HG03378 (cell line): ENCODE data around the gene CTBP2.

ENCODE experiments used
- ATAC-seq: cut with Tn5 transposase; IDR thresholded peaks from one replicate; pipeline ENCODE4 v1.9.1; 2021; ENCODE audit warnings: mild to moderate bottlenecking, moderate library complexity; ENCODE audit not compliant: unreplicated experiment

The CTBP2 gene

DNA sequence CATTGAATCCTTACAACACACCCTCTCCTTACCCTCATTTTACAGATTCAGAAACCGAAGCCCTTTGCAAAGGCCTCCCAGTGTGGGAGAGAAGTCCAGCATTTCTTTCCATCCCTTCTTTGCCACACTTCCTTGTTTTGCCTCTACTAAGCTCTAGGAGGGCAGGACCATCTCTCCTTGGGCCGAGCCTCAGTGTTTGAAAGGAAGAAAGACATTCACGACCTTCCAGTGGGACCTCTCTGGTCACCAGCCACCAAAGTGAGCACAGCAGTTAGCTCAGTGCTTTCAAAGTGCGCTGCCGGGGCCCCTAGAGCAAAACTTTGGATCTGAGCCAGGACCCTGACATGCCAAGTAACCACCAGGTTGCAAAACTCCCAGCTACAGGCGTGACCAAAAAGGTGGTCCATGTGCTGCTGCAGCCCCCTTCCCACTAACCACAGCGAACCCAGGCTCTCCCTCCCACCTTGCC, 12.4 kb downstream of the CTBP2 start:
- ATAC-seq, result no peak

DNA sequence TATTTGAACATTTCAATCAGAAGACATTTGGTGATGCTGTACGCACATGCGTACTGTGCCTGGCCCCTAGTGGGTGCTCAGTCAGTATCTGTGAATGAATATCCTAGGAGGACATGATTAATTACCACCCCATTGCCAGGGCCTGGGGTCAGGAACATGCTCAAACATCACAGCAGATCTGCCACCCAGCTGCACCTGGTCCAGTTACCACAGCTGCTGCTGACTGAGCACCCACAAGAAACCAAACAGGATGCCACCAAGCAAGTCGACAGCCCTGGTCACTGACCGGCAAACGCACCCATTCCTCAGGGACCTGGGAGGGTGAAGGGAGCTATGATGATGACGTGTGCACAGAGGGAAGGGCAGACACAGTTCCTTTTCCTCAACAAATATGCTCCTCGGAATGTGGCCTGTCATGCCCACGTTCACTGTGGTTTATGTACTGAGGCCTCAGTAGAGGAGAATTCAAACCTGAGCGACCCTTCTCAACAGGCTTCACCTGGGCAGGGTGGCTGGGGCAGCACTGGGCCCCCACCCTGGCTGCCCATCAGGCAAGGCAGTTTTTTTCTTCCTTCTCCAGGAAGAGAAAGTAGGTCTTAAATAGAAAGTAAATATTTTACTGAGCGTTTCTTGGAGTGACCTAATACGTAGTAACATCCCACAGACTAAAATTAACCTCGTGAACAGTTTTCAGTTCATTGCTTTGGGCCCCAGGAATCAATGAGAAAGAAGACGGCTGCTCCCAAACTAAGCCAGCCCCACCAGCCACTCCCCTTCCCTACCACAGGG, 13.4 kb downstream of the CTBP2 start:
- ATAC-seq, result no peak

DNA sequence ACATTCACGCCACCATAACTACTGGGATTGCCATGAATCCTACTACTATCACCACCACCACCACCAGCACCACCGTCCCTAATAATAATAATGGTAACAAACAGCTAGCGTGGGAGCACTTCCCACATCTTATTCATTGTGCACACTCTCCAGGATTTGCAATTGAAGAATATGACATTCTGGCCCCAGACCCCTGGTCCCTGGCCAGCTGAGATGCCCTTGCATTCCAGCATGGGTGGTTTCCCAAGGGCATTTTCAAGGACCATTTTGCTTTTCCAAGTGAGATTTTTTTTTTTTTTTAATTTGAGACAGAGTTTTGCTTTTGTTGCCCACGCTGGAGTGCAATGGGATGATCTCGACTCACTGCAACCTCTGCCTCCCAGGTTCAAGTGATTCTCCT, 14.7 kb downstream of the CTBP2 start:
- no peak for ATAC-seq

DNA sequence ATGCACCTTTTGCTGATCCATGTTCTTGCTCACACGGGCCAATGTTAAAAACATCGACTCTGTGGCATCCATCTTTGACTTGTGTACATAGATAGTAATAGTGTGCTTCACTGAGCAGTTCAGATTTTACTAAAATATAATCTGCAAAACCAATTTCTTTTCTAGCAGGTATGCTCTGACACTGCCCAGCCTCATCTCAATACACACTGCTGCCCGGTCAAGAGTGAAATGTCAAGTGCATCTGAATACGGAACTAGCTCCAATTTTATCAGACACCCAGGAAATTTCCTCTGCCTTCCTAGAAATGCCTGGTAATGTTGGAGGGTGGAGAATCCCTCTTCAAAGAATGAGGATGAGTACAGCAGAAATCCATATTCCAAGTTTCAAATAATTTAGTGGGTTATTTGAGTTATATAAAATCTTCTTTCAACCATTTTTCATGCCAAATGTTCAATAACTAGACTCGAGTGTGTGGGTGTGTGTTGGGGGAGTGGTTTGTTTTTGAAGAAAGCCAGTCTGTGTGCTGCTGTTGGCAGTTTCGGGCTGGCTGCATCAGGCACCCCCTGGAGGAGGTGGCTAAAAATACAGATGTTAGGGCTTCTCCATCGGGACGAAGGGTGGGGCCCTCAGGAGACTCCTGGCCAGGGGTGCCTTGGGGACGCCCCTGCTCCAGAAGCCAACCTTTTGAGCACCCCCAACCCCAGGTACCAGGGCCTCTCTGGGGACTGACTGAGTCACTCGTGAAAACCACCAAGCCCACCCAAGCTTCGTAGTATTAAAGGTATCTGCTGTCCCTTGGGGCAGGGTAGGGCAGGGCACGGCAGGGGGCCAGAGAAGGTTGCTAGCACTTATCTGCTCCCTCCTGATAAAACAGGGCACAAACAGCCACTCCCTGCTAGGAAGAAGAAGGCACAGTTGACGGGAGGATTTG, 15.4 kb downstream of the CTBP2 start:
- ATAC-seq, result no peak

DNA sequence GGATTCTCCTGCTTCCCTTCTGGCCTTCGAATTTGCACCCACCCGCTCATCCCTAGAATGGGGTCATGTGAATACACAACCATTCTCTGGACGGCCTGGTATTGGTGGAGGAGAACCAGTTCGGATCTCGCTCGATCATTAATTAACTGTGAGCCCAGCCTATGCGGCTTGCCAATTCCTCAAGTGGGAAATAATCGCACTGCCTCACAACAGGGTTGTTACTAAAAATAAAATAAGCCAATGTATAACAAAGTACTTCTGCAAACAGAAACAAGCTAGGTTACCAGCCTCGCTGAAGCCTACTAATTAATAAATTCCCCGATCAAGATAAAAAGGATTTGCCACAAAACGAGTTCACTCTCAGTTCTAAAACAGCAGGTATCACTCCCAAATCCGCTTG, 16.2 kb downstream of the CTBP2 start:
- no peak for ATAC-seq

DNA sequence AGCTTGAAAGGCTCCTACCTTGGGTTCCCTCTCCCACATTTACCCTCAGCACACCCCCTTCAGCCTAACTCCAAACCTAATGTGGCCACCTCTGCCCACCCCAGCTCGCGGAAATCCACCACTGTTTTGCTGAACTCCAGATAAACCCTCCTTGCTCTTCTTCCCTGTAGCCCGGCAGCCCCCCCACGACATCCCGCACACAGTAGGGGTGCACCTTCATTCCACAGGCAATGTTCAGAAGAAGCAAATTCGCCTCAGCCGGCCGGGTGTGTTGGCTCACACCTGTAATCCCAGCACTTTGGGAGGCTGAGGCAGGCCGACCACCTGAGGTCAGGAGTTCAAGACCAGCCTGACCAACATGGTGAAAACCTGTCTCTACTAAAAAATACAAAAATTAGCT, 17.4 kb downstream of the CTBP2 start:
- no peak for ATAC-seq

DNA sequence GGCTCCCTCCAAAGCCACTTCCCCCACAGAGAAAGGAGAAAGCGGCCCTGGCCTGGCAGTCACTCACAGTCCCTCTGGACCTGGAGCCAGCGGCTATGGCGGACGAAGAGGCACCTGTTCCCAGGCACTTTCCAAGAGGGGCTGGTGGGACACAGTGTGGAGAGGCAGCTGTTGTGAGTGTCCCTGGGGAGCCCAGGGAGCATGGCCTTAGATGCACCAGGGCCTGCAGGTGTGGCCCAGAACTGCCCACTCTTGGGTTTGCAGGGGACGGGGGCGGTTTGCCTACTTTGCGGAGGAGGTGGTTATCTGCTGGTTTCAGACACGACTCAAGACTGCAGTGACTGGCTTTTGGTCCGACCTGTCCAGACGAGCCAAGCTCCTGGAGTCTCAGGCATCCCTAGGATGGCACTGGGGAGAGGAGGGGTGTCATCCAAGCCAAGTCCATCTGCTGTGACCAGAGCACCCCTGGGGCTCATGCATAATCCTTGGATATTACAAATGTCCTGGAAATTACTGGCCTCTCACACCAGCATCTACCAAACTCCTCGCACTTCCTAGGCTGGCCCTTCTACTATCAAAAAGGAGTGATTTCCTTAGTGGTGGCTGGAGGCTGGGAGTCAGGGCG, 18.4 kb downstream of the CTBP2 start:
- no peak for ATAC-seq

DNA sequence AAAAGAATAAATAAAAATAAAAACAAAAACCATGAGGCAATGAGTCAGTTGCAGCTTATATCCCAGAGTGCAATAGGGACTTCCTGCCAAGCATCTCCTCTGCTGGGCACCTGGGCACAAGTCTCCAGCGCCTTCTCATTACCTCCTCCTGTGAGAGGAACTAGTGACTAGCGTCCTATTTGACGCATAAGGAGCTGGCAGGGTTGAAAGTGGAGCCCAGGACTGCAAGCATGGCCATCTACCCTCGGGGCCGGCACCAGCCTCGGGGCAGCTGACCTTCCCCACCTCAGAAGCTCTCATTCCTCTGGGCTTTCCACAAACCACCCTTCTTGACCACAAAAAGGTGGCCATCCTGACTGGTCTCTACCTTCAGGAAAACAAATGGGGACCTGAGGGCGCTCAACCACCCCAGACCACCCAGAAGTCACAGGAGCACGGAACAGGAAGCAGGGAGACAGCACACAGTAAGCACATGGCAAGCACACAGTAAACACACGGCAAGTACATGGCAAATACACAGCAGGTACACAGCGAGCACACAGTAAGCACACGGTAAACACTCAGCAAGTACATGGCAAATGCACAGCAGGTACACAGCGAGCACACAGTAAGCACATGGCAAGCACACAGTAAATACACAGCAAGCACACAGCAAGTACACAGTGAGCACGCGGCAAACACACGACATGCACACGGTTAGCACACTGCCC, 19.1 kb downstream of the CTBP2 start:
- no peak for ATAC-seq

DNA sequence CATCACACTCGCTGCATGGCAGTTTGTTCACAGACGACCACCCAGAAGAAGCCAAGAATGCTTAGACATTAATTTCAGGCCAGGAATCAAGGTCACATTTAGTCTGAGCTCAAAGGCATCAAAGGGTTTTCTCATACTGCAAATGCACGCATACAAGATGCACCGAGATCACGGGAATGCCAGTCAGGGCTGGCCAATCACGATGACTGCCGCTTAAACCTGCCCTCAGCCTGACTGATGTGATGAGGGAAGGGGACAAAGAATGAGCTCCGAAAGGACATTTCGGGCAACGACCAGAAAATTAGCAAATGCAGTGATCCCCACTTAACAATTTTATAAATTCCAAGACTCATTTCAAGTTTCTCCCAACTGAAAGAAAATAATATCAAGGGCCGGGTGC, 20.2 kb downstream of the CTBP2 start:
- ATAC-seq, result no peak

DNA sequence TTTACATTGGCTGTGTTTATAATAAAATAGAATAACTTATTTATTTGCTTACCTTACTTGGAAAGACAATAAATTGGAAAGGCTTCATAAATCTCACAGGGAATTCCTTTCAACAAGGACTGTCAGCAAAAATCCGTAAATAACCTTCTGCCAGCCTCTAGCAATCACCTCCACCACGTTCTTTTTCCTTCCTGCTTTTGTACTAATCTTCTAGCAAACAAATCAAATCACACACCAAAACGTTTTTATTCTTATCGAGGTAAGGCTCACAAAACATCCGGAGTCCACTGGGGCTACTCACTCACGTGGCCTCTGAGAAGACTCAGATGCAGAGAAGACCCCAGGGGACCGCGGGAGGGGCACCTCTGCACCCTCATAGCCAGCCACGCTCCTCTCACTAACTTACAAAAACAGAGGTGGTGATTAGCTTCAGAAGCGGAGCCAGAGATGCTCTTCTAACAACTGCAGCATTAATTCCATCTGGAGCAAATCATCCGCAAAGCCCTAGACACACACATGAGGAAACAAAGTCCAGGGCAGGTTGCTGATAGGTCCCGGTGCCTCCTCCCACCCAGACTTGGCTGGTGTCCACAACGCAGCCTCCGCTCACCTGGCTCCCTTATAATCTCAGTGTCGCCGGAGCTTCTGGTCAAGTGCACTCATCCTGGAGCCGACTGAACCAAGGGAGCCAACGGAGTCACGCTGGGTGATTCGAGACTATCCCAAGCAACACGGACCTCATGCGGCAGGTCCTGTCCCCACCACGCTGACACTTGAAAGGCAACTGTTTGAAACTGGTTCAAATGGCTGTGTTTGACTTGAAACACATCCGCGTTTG, 22.5 kb downstream of the CTBP2 start:
- ATAC-seq, result no peak

DNA sequence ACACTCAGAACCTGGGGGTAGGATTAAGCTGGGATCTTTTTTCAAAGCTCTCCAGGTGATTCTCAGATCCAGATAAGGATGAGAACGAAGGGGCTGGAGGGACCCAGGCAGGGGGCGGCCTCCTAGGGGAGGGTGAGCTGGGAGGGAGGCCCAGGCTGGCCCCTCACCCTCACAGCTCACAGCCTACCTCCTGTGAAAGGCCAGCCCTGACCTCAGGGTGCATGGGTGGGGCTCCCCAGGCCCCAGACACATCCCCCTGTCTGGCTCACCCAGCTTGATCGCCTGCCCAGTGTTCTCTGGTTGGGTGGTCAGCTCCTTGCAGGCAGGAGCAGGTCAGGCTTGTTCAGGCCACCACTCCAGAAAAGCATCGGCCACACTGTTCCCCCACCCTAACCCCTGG, 24.3 kb downstream of the CTBP2 start:
- ATAC-seq, result no peak

DNA sequence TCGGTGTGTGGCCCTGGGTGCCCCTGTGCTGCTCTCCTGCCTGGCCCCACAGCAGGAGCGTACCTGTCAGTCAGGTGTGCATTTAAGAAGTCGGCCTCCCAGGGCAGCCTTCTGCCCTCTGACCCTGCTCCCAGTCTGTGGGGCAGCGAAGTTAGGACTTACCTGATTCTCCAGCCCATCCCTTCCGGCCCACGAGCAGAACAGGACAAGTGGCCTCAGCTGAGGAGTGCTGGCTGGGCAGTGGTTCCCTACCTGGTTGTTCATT, 24.7 kb downstream of the CTBP2 start:
- no peak for ATAC-seq

DNA sequence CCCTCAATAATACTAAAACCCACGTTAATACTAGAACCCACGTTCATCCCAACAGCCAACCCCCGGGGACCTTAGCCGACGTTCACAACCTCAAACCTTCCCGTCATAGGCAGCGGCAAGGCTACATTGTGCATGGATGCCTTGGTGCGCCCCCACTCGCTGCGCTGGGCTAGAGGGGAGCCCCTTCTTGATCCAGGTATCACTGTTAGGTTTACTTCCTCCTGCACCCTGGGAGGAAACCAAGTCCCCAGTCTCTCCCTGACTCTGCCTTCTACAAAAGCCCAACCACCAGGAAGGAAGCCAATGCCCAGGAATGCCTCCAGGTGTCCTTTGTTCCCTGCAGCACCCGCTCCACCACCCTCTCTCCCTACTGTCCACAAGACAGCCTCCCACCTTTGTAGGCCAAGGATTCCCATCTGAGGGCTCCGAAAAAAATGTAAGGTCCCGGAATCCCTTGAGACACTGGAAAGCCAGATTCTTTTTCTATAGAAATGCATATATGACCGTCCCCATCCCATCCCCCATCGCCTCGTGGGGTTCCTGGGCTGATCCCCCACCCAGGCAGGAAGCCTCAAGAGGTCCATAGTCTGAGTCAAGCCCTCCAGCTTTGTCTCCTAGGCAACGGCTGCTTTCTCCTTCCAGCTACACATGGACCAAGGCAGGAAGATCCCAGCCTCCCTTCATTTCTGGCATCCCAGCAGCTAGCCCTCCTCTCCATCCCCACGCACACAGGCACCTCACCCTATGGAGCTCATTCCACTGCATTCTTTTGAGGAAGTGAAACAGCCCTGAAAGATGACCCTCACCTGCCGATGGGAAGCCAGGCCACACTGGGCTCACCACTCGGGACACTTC, 25.2 kb downstream of the CTBP2 start:
- ATAC-seq, result no peak

DNA sequence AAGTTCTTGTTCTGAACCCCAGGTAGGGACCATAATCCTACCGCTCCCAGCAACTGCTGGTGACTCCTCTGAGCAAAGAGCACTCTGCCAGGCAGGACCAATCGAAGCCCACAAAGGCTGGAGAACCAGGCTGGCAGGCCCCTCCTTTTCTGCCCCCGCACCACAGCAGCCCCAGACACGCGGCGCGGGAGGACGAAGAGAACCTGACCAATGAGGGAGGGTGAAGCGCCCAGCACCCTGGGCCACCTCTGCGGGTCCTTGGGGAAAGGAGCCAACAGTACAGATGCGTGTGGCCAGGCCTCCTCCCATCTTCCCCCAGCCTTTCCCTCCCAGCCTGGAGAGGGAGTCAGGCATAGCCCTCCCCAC, 25.9 kb downstream of the CTBP2 start:
- ATAC-seq, result no peak

DNA sequence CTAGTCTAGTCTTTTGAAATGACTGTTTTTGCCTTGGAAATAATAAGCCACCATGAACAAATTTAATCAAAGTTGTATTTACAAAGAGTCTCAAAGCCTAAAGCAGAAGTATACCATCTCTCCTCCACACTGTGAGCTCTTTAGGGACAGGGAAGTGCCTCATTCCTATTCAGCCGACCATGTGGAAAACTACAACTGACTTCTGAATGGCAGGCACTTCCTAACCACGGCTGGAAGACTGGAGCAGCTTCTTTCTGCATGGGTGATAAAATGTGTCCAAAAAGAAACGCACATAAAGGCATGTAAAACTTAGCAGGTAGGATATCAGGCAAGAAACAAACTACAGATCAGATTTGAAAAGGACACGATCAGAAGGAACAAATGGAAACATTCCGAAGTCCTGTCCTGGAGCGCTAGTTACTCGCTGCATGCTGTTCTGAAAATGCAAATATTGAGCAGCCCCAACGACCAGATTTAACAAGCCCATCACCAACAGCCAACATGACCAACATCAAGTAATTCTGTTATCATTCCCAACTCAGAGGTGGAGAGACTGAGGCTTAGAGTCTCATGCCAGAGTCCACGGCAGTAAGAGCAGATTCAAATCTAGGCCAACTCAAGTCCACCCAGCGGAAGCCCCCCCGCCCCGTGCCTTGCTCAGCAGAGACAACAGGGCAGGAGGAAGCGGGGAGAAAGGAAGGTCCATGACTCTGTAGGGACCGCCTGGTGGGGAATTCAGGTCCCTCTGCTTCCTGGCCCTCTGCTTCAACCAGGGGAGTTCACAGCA, 26.5 kb downstream of the CTBP2 start:
- ATAC-seq, result no peak

DNA sequence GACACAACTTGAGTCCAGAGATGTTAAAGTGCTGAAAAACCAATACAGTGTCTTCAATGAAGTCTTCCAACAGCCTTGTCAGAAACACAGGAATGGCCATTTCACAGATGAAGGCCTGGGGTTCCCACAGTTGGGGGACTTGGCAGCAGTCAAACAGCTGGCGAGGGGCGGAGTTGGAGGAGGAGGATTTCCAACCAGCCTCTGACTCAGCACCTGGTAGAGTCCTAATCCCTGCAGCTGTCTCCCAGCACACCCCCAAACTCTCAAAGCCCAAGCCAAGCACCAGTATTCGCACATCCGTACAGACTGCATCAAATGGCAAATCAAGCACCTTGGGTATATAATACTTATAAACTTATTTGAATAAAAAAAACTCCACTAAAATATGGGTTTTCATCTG, 28.0 kb downstream of the CTBP2 start:
- no peak for ATAC-seq

DNA sequence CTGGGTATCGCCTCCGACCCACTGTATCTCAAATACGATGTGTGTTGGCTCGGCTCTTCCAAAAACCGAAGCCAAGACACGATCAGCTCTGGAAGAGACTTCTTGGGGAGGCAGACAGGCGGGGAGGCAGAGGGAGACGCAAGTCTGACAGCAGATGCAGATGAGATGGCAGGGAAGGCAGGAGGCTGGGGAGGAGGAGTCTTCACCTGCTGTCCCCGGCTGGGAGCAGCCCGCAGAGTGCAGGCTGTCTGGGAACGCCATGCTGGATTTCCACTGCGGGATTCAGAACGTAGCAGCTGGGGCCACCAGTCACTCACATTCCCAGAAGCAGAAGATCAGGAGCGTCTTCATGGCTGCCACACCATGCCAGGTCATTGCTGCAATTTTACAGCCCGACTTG, 29.4 kb downstream of the CTBP2 start:
- no peak for ATAC-seq

DNA sequence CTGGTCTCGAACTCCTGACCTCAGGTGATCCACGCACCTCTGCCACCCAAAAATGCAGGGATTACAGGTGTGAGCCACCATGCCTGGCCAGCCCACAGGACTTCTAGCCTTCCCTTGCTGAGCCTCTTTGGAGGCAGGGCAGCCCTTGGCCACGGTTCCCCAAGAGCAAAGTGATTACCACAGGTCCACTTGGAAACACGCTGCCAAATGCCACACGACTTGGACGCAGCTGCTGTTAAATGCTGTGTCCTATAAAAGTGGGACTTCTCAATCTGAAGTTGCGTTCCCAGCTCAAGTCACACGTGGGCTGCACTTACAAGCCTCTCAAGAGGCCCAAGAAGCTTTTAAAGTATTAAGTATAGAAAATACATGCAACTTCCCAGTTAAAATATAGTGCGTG, 30.1 kb downstream of the CTBP2 start:
- ATAC-seq, result no peak

DNA sequence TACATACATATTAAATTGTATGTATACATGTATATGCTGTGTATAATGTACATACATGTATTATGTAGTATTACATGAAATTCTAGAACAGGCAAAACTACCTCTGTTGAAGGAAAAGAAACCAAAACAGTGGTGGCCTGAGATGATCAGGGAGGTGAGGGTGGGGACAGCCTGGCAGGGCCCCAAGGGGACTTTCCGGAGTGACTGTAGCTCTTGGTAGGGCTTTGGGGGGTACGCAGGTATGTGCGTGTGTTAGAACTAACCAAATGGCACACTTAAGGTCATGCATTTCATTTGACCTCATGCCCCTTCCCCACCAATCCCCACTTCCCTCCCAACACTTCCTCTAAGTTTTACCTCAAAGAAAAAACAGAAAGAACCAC, 31.3 kb downstream of the CTBP2 start:
- ATAC-seq, result no peak
